Breast epithelium (tissue), 4 donors: ENCODE measurements around the gene TBC1D1. TPM values are rescaled to one million over a fixed set of nuclear protein-coding genes. Genes with fewer than 3 reads are reported as not detected.

Experiments used
- DNase-seq, 2 donors: peaks; one replicate each; pipeline ENCODE4 v3.0.0-alpha.2; 2019; ENCODE audit warnings: low spot score in 2 of 2
- H3K27ac ChIP-seq, 2 donors: fragments of 200-600 bp; sonication (generic) in 1 of 2; one replicate each; pipeline ENCODE4 v1.5.1; 2016 to 2019; ENCODE audit warnings: mild to moderate bottlenecking in 1 of 2
- H3K27me3 ChIP-seq, 2 donors: fragments of 200-600 bp; sonication (generic) in 1 of 2; one replicate each; pipeline versions ENCODE4 v1.5.1 to v1.6.0; 2017 to 2019; ENCODE audit warnings: control low read depth in 1 of 2, mild to moderate bottlenecking in 1 of 2
- H3K36me3 ChIP-seq: fragments of 200-600 bp; one replicate; pipeline ENCODE4 v1.5.1; 2019
- H3K4me1 ChIP-seq, 2 donors: fragments of 200-600 bp; sonication (generic); one replicate each; pipeline ENCODE4 v1.5.1; 2016 to 2019; ENCODE audit warnings: control low read depth in 1 of 2
- H3K4me3 ChIP-seq, 3 donors: fragments of 200-600 bp; sonication (generic); 1 replicate in 2 of 3; 2 replicates in 1 of 3; pipeline ENCODE4 v1.5.1; 2016 to 2019; ENCODE audit warnings: mild to moderate bottlenecking in 3 of 3, moderate library complexity in 2 of 3
- H3K9me3 ChIP-seq, 2 donors: fragments of 200-600 bp; sonication (generic) in 1 of 2; one replicate each; pipeline ENCODE4 v1.5.1; 2016 to 2019; ENCODE audit warnings: control low read depth in 1 of 2
- POLR2A ChIP-seq: fragments of 450-650 bp; IDR thresholded peaks from one replicate; pipeline ENCODE4 v1.6.1; 2016; ENCODE audit warnings: antibody characterized with exemption, mild to moderate bottlenecking, moderate library complexity
- POLR2AphosphoS5 ChIP-seq, 3 donors: sonication (generic); formaldehyde crosslinking; IDR thresholded peaks; one replicate each; pipeline ENCODE4 v1.6.1; 2017; ENCODE audit warnings: antibody characterized with exemption in 3 of 3
- intact Hi-C: fragments of 100-400 bp; cut with DNase I; formaldehyde crosslinking; loops from one replicate; pipeline ENCODE4 v1.15.1; 2023; ENCODE audit warnings: low total_unique reads
- total RNA-seq, 3 donors: library from RNA; depleted of rRNA; stranded (reverse); fragments of >200 nt; gene quantifications; one replicate each; pipeline ENCODE4 v1.1.0, GENCODE V29; 2016
- TF ChIP-seq, protein P1 (sequence below), 3 donors: fragments of 450-650 bp; IDR thresholded peaks; one replicate each; pipeline ENCODE4 v1.5.1; 2016 to 2017; ENCODE audit warnings: antibody characterized with exemption in 3 of 3, mild to moderate bottlenecking in 3 of 3, moderate library complexity in 3 of 3

The TBC1D1 gene
- total RNA-seq, 3 donors from 2014 or later: 55.2 to 80.9 (median 63.9) TPM

DNA sequence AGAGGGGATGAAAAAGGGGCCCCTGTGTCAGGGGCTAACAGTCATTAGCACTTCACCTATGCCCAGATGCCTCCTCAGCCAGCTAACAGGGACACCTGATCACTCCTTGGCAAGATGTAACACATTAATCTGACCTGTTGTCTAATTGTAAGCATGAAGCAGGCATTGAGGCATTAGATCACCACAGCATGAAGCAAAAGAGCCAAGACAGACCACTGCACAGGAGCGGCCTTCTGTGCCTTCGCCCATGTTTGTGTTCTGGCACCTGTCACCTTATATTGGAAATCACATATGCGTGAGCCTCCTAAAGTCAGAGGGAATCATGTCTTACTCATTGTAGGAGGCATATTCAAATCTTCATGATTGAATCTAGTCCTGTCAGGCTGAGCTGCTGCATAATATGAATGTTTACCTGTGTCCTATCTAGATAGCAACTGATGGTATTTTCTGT lies 117.7 kb downstream of the TBC1D1 start:
- no peaks in the 10 kb centered on the region for H3K4me1 ChIP-seq
- no peaks in the 10 kb centered on the region for H3K27me3 ChIP-seq
- no peak overlapping the region for H3K27ac ChIP-seq
- intact Hi-C loops: no loop called here
- no peaks in the 10 kb centered on the region for H3K36me3 ChIP-seq
- DNase-seq: no peak
- TF ChIP-seq POLR2A: no peak
- no peak for TF ChIP-seq POLR2AphosphoS5 (IDR thresholded peaks at IDR 0.05)
- TF ChIP-seq, protein P1, sequence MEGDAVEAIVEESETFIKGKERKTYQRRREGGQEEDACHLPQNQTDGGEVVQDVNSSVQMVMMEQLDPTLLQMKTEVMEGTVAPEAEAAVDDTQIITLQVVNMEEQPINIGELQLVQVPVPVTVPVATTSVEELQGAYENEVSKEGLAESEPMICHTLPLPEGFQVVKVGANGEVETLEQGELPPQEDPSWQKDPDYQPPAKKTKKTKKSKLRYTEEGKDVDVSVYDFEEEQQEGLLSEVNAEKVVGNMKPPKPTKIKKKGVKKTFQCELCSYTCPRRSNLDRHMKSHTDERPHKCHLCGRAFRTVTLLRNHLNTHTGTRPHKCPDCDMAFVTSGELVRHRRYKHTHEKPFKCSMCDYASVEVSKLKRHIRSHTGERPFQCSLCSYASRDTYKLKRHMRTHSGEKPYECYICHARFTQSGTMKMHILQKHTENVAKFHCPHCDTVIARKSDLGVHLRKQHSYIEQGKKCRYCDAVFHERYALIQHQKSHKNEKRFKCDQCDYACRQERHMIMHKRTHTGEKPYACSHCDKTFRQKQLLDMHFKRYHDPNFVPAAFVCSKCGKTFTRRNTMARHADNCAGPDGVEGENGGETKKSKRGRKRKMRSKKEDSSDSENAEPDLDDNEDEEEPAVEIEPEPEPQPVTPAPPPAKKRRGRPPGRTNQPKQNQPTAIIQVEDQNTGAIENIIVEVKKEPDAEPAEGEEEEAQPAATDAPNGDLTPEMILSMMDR (IDR thresholded peaks at IDR 0.05): no peak
- no peak overlapping the region for H3K4me3 ChIP-seq
- no peaks in the 10 kb centered on the region for H3K9me3 ChIP-seq

DNA sequence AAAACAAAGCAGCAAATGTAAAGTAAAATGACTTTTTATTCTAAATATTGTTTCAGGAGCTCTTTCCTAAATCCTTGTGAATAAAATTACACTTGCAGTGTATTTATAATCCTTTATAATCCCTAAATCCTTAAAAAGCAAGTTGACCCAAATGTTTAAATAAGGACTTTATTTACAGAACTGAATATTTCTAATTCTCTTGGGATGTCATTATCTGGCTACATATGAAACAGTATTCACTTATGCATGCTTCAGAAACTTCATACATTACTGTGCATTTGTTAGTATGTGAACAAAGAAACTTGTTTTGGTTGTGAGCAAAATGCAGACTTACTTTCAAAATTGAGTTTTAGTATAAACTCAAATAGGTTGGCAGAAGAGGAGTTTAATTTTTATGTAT lies 118.5 kb downstream of the TBC1D1 start:
- Histone ChIP-seq H3K27me3 (no peaks in the 10 kb centered on the region), H3K4me3 (no peak overlapping the region), H3K27ac (no peak overlapping the region), H3K36me3 (no peaks in the 10 kb centered on the region), H3K4me1 (no peaks in the 10 kb centered on the region), H3K9me3 (no peaks in the 10 kb centered on the region)
- TF ChIP-seq, protein P1 (IDR thresholded peaks at IDR 0.05): no peak
- TF ChIP-seq POLR2AphosphoS5 (IDR thresholded peaks at IDR 0.05): no peak
- no peak for TF ChIP-seq POLR2A
- DNase-seq: no peak
- intact Hi-C loops: no loop called here

DNA sequence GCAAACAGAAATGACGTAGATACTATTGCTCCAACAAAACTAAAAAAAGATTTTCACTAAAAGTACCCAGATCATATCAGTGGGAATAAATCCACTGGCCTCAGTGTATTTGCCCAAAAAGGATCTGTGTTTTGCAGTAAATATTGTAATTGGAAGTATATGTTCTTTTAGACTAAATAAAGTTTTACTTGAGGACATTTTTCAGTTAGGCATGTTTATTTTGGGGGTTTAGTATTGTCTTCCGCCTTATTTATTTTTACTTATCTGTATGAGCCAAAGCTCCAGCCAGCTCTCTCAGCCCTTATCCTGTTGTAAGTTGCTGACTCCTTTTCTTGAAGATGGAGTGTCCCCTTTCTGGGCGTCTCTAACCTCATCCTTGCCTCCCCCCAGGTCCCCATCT lies 119.1 kb downstream of the TBC1D1 start:
- no peaks in the 10 kb centered on the region for H3K4me1 ChIP-seq
- intact Hi-C loops: no loop called here
- H3K4me3 ChIP-seq: no peak overlapping the region
- H3K9me3 ChIP-seq: no peaks in the 10 kb centered on the region
- DNase-seq: no peak
- no peaks in the 10 kb centered on the region for H3K36me3 ChIP-seq
- no peak overlapping the region for H3K27ac ChIP-seq
- no peaks in the 10 kb centered on the region for H3K27me3 ChIP-seq
- TF ChIP-seq POLR2A (no peak), POLR2AphosphoS5 (IDR thresholded peaks at IDR 0.05) (no peak)
- TF ChIP-seq, protein P1 (IDR thresholded peaks at IDR 0.05): no peak

DNA sequence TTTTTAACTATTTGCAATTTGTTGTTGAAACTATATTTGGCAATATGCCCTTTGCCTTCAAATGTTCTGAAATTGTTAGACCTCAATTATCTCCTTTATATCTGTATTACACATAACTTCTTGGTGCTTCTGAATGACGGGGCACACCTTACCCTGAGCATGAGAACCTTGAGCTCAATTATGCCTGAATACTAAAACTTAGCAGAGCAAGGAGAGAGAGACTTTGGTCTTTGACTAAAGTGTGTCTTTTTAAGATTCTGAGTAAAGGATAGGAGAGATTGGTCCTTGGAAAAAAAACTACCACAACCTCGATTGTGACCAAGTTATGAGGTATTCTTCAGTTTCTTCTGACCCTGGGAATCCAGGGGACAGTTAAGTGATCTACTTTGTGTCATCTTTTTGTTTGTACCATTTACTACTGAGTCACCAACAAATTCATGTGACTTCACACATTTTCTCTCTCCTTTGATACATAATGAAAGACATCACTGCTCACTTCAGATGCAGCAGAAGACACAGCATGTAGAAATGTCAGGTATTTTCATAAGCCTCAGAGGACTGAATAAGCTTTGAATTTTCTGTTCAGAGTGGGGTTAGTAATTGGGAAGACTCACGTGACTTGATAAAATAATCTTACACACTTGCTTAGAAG lies 120.8 kb downstream of the TBC1D1 start:
- TF ChIP-seq, protein P1 (IDR thresholded peaks at IDR 0.05): no peak
- no peak for TF ChIP-seq POLR2AphosphoS5 (IDR thresholded peaks at IDR 0.05)
- no peak for TF ChIP-seq POLR2A
- Histone ChIP-seq H3K9me3 (no peaks in the 10 kb centered on the region), H3K4me3 (no peak overlapping the region), H3K27me3 (no peaks in the 10 kb centered on the region), H3K4me1 (no peaks in the 10 kb centered on the region), H3K27ac (no peak overlapping the region), H3K36me3 (no peaks in the 10 kb centered on the region)
- DNase-seq: no peak
- intact Hi-C loops: no loop called here

DNA sequence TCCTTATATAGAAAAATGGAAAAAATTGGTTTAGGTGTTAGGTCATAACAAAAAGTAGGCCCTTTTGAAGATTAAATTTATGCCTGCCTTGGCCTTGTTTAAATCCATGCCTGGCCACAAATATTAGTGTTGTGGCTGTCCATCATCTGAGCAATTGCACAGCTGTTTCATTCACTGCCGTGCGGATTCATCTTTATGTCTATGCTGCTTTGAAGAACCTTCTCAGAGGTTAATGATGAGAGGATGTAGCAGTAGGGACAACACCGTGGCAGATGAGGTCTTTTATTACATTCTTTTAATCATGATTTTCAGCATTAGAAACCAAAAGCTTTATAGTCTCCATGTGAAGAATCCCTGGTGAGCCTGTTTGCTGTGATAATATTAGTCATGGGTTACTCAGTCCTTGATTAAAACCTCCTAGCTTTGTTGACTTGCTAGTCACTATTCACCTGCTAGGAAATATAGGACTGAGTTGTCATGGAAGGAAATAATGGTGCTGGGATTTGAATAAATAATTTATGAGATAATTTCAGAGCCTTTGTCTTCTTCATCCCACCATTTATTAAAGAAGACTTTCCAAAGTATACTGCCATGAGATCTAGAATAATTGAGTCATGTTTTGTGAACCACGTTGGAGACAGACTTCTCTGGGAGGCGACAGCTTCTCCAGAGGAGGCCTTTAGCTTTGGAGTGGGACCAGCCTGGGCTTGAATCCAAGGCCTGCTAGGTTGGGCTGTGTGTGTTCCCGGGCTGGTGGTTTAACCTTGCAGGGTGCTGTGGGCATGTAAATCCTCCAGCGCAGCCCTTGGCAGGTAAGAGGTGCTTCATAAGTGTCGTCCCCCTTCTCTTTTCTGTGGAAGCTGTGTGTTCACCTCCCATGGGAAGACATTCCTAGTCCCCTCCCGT lies 122.8 kb downstream of the TBC1D1 start:
- DNase-seq: no peak
- intact Hi-C loops: no loop called here
- H3K4me1 ChIP-seq: no peaks in the 10 kb centered on the region

More for the DNA sequence above, 122.8 kb downstream of the TBC1D1 start:
- H3K9me3 ChIP-seq: no peaks in the 10 kb centered on the region
- TF ChIP-seq POLR2AphosphoS5 (IDR thresholded peaks at IDR 0.05) (no peak), POLR2A (no peak)
- TF ChIP-seq, protein P1 (IDR thresholded peaks at IDR 0.05): no peak
- no peak overlapping the region for H3K27ac ChIP-seq
- H3K36me3 ChIP-seq: no peaks in the 10 kb centered on the region
- H3K27me3 ChIP-seq: no peaks in the 10 kb centered on the region
- H3K4me3 ChIP-seq: no peak overlapping the region
